Activated T-helper 9 cell treated with anti-CD3 and anti-CD28 coated beads, Interleukin-2, amount 50 U/mL, for 16 hours (primary cell): ENCODE measurements around the gene AMZ1.
"Not testable (repeated sequence)": the region's sequence is repeated elsewhere in the genome, so short reads cannot be mapped to it uniquely, and the experiment has no call there.

Source experiments
- DNase-seq: peaks from one replicate; pipeline ENCODE4 v3.0.0-alpha.2; 2020; ENCODE audit warnings: low read depth

Gene AMZ1

DNA sequence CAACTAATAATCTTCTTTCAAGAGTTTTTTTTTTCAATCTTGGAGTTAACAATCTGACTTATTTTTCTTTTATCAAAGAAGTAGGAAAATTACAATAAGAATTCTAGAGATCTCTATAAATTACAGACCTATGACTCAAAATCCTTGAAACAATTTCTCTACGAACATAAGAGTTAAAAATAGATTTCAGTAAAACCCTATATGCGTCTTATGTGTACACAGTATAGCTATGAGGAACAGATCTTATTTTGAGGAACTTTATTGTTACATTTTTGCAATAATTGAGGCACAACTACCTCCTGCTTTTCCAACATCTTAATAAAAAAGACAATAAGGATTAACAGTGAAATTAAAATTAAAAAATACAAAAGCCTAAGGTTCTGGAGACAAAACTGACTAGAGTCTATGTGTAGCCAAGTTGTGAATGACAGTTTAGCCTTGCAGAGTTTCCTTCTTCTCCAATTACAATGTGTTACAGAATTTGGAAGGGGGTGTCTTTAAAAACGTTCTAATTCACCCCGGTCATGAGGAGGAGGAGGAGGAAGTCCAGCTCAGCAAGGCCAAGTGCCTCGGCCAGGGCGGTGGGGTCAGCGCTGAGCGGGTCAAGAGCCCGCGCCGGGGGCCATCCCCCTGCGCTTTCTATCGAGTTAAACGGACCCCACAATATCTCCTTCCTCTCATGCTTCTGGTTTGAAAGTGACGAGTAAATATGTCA is 40.5 kb downstream of the AMZ1 start:
- no peak for DNase-seq

DNA sequence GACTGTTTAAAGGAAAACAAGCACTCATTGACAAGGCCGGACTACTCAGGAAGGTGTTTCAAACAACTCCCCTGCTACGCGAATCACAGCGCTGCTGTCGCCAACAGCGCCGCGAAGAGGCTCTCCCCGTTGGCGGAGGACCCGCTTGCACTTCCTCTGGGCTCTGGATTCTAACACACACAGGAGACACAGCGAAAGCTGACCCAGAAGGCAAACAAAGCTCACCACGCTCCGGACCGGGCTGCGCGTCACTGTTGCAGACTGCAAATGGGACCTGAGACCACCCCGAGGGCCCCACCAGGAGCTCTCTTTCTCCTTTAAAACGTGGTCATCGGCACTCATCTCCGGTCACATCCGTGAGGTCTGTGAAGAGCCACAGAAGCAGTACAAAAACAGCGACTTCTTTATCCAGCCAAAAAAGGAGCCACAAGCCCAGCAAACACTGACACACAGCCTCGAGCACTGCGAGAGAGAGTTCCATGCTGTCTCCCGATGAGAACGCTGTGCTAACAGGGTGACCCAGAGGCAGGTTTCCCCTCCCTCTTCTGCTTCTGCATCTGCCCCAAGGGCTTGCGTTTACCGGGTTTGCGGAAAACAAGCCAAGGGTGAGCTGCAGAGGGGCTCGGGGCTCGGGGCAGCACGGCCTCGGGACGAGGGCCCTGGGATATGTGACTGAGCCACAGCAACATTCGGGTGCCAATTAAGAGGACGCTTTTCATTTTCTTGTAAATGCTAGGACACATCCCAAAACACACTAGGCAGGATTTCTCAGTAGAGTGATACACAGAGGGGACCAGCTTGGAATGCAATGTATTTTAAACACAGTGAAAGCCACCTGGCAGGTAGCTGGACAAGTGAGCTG is 41.3 kb downstream of the AMZ1 start:
- DNase-seq: no peak

DNA sequence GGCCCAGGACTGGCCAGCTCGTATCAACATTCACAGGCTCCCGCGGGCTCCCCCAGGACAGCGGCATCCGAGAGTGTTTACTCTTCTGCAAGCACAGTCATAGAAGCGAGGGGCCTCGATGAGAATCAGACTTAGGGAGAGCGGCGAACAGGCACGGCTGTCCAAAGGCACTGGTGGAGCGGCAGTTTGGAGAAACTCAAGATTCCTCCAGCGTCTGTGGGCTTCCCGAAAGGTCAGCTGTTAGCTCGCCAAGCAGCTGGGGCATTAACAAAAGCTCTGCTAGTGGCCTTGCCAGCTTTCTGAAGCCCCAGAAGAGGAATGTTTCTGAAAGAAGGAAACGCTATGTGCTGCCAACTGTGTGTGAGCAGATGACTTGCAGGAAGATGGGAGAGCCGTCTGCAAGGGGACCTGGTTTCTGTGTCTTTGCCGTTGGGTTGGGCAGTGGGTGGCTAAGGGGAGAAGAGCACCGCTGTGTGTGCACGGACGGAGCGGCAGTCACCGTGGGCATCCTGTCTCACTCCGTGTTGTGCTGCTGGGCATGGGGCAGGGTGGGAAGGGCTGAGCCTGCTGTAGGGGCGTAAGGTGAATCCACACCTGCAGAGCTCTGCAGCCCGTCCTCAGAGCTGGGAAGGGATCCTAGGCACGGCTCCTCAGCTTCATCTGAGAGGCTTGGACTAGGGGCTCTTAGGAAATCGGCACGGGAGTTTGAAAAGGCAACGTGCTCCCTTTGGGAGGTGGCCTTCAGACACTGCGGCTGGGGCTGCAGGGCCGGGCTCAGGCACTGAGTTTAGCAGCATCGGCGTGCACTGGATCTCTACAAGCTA is 42.1 kb downstream of the AMZ1 start:
- no peak for DNase-seq

DNA sequence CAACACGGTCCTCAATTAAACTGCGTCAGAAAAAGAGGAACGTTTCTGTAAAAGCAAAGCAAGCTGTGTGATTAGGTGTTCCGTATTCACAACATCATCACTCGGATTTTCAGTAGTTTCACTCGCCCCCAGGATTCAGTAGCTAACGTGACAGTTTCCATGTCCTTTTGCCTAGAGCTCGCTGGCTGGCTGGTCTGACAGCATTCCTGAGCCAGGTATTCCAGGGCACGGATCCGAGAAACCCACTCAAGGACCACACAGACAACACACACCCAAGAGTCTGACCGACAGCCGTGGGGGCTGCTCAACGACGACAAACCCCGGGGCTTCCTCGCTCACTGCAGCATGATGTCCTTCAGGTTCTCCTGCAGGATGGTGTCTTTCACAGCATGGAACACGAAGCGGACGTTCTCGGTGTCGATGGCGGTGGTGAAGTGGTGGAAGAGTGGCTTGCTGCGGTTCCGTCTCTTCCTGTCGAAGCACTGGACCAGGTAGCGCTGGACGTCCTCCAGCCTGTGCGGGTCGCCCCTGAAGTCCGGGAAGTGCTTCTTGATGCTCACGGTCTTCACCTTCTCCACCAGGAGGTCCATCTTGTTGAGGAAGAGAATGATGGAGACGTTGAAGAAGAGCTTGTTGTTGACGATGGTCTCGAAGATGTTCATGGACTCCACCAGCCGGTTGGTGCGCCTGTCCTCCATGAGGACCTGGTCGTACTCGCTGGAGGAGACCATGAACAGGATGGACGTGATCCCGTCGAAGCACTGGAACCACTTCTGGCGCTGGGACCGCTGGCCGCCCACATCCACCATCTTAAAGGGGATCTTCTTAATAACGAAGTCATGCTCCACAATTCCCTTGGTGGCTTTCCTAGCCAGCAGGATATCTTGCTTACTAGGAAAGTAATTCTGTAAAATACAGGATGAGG is 43.1 kb downstream of the AMZ1 start:
- no peak for DNase-seq

GRCh38 chr7:2732388-2732787 is 44.4 kb downstream of the AMZ1 start:
- no peak for DNase-seq

- no peak for DNase-seq
Observed at GRCh38 chr7:2732959-2733584, 45.1 kb downstream of the AMZ1 start.

DNA sequence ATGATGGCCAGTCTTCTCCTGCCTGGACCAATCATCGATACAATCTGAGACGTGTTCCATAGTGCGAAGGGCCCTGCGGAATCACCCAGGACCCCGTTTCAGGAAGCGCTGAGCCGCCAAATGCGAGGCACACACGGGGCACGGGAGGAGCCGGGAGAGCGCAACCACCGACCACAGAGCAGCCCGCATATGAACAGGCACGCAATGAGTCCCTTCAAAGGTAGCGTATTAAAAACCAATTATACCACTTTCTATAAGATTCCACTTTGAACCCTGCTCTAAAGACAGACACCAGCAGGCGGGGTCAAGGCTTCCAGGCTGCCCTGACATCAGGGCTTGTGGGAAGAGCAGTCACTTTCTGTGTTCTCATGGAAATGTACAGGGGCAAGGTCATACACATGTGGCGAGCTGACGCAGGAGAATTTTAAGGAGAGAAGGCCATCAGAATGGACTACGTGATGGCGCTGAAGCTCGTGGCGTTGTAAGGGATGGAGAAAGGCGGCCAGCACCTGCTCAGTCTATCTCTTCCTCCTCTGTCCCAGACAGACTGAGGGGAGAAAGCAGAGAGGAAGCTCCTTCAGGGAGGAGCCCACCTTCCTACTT is 46.2 kb downstream of the AMZ1 start:
- DNase-seq: no peak

DNA sequence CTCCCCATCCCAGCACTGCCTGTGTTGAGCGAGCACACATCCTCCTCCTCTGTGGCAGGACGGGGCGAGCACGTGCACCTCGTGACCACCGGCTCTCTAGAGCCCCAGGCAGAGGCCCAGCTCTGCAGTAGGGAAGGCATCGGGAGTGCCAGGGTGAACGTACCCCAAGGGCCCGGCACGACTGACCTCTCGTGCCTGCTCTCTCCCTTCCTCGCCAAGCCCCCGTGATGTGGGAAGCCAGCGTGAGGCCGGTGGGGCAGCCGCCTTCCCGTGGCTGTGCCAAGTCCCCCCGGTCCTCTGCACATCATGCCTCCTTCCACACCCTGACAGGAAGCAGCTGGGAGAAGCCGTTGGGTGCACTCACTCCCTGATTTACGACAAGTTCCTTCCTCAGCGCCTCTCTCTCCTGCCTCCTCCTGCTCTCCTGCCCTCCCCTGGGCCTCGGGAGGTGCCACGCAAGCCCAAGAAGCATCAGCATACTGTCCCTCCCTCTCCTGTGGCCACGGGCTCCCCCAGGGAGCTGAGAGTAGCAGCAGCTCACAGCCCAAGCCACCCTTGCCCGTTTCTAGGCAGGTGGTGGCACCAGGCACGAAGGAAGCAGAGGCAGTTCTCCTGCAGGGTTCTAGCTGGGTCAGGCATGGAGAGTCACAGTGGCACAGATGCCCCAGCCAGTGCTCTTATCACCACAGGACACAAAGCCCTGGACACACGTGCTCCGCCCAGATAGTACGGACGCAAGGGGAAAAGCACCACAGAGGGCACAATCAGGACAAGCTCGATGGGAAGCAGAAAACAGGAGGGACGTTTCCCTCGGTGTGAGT is 47.0 kb downstream of the AMZ1 start:
- no peak for DNase-seq

DNA sequence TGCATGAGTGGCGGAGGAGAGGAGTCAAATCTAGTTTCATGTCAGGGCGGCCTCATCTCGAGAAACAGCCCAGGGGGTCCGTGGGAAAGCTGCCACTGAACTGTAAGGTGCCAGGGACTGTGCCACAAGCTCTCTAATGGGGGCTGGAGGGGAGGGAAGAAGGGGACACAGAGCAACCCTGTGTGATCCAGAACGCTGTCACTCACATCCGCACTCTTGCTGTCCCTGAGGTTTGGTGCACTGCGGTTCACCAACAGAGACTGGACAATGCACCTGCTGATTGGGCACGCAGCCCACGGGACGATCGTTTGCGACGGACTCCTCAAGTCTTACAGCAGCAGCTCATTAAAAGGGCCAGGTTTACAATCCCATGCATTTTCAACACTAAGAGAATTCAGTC is 47.7 kb downstream of the AMZ1 start:
- DNase-seq: no peak

- no peak for DNase-seq
Observed at GRCh38 chr7:2736411-2736914, 48.5 kb downstream of the AMZ1 start.

DNA sequence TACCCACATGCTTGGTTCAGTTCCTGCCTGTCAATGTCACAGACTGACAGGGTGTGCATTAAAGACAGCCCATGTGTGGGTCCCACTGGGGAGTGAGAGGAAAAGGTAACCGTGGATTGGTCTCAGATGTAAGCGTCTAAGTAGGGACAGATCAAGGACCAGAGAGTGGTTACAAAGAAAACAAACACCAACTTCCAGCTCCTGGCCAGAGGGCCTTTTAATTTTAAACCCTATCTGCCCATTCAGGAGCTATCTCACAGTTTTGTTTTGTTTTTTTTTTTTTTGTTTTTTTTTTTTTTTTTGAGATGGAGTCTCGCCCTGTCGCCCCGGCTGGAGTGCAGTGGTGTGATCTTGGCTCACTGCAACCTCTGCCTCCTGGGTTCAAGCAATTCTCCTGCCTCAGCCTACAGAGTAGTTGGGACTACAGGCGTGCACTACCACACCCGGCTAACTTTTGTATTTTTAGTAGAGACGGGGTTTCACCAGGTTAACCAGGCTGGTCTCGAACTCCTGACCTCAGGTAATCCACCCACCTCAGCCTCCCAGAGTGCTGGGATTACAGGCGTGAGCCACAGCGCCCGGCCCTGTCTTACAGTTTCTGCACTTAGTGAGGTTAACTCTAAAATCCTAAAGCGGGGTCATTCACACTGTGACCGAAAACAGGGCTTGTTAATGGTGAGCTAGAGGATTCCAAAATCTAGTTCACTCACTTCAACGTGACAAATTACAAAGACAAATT is 49.2 kb downstream of the AMZ1 start:
- DNase-seq: not testable (repeated sequence)

DNA sequence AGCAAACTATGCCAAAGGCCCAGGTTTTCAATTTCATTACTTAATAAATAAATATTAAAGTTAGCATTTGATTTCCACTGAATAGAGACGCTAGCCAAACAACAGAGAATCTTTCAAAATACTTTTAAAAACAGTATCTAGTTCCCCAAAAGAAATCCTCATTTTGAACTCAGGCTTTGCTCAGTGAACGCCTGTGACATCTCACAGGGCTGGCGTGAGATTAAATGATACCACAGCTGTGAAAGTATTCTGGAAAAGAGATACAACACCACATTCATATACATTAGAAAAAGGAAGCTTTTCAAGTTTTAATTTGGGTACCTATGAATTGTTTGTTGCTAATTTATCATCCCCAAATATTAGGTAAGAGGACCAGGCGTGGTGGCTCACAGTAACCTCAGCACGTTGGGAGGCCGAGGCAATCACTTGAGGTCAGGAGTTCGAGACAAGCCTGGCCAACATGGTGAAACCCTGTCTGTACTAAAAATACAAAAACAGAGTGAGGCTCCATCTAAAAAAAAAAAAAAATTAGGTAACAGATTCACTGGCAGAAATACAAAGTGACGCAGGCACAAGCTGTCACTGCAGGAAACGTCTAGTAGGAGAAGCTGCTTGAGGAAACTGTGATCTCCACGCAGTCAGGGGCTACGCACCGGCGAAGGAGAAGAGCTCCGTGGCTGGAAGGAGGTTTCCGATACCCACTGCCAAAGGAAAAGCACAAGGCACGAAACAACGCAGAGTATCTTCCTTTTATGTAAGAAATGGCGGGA is 50.0 kb downstream of the AMZ1 start:
- DNase-seq: no peak

GRCh38 chr7:2738766-2739549 is 51.0 kb downstream of the AMZ1 start:
- no peak for DNase-seq

DNA sequence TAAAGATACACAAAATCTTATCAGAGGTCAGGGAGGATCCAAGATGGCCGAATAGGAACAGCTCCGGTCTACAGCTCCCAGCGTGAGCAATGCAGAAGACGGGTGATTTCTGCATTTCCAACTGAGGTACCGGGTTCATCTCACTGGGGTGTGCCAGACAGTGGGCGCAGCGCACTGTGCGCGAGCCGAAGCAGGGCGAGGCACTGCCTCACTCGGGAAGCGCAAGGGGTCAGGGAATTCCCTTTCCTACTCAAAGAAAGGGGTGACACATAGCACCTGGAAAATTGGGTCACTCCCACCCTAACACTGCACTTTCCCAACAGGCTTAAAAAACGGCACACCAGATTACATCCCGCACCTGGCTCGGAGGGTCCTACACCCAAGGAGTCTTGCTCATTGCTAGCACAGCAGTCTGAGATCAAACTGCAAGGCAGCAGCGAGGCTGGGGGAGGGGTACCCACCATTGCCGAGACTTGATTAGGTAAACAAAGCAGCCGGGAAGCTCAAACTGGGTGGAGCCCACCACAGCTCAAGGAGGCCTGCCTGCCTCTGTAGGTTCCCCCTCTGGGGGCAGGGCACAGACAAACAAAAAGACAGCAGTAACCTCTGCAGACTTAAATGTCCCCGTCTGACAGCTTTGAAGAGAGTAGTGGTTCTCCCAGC is 55.7 kb downstream of the AMZ1 start:
- DNase-seq: not testable (repeated sequence)

DNA sequence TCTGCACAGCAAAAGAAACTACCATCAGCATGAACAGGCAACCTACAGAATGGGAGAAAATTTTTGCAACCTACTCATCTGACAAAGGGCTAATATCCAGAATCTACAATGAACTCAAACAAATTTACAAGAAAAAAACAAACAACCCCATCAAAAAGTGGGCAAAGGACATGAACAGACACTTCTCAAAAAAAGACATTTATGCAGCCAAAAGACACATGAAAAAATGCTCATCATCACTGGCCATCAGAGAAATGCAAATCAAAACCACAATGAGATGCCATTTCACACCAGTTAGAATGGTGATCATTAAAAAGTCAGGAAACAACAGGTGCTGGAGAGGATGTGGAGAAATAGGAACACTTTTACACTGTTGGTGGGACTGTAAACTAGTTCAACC is 60.7 kb downstream of the AMZ1 start:
- not testable (repeated sequence) for DNase-seq

DNA sequence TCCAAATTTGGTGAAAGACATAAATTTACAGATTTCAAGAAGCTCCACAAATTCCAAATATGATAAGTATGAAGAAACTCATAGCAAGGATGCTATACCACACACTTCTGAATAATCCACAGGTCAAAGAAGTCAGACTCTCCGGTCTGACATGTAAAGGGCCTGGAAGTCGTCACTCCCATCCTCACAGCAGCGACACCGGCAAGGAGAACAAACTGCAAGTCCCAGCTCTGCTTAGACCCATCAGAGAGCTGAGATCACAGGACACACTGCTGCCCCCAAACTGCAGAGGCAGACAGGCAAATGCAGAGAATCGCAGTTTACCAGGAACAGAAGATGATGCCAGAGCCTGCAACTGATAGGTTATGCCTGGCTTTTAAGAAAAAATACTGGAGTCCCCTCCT is 62.0 kb downstream of the AMZ1 start:
- no peak for DNase-seq

GRCh38 chr7:2751086-2751485 is 63.1 kb downstream of the AMZ1 start:
- no peak for DNase-seq
